ENCODE measurements around the gene SIGLEC1.

GRCh38 chr20:3728876-3729275, 16.5 kb upstream of the SIGLEC1 start:
- no peak for TF ChIP-seq CTCF (IDR thresholded peaks at IDR 0.05)
- no peak for TF ChIP-seq EZH2 (IDR thresholded peaks at IDR 0.05; ENCODE audit: borderline replicate concordance, insufficient read depth, low read depth, low read length, poor library complexity, severe bottlenecking)

Measured in B cell (primary cell).